Astrocyte (in vitro differentiated cells and primary cell): ENCODE results near the gene THRA. TPM values are rescaled to one million over a fixed set of nuclear protein-coding genes. Genes with fewer than 3 reads are reported as not detected.

ENCODE experiments used
- DNase-seq: peaks from one replicate; pipeline ENCODE4 v3.0.0-alpha.2; 2010; ENCODE audit warnings: low read depth
- FAIRE-seq: peaks from 2 replicates; lab custom pipeline; 2011; peaks lifted over from hg19 to GRCh38; lab: Jason Lieb, UNC
- H2AFZ ChIP-seq: 2 replicates; pipeline ENCODE4 v1.6.0; 2012; ENCODE audit warnings: low read depth, low read length, inconsistent platforms
- H3K27ac ChIP-seq: 2 replicates; pipeline ENCODE4 v1.5.1; 2011; ENCODE audit warnings: low read depth, low read length, inconsistent platforms
- H3K27me3 ChIP-seq: 2 replicates; pipeline ENCODE4 v1.6.0; 2011; ENCODE audit warnings: low read length, inconsistent platforms; ENCODE audit not compliant: insufficient read depth
- H3K36me3 ChIP-seq: 2 replicates; pipeline ENCODE4 v1.5.1; 2011; ENCODE audit warnings: low read length, inconsistent platforms; ENCODE audit not compliant: insufficient read depth
- H3K4me1 ChIP-seq: 2 replicates; pipeline ENCODE4 v1.5.1; 2011; ENCODE audit warnings: low read length, inconsistent platforms; ENCODE audit not compliant: insufficient read depth
- H3K4me2 ChIP-seq: 2 replicates; pipeline ENCODE4 v1.6.0; 2012; ENCODE audit warnings: low read length, inconsistent platforms
- H3K4me3 ChIP-seq: 2 replicates; pipeline ENCODE4 v1.5.1; 2011; ENCODE audit warnings: low read depth, mild to moderate bottlenecking, low read length, inconsistent platforms; ENCODE audit not compliant: insufficient read depth
- H3K79me2 ChIP-seq: 2 replicates; pipeline ENCODE4 v1.6.0; 2012; ENCODE audit warnings: mild to moderate bottlenecking, low read length, inconsistent platforms; ENCODE audit not compliant: insufficient read depth
- H3K9ac ChIP-seq: 2 replicates; pipeline ENCODE4 v1.6.0; 2012; ENCODE audit warnings: mild to moderate bottlenecking, low read length, inconsistent platforms
- H3K9me3 ChIP-seq: 2 replicates; pipeline ENCODE4 v1.5.1; 2012; ENCODE audit warnings: low read depth, mild to moderate bottlenecking, low read length, inconsistent platforms; ENCODE audit not compliant: insufficient read depth
- H4K20me1 ChIP-seq: 2 replicates; pipeline ENCODE4 v1.6.0; 2012; ENCODE audit warnings: low read length, inconsistent platforms; ENCODE audit not compliant: insufficient read depth
- H3K27ac Mint-ChIP-seq: one replicate; pipeline ENCODE4 v1.8.0; 2021; ENCODE audit warnings: mild to moderate bottlenecking, mixed read lengths; ENCODE audit not compliant: unreplicated experiment
- H3K27me3 Mint-ChIP-seq: one replicate; pipeline ENCODE4 v1.8.0; 2021; ENCODE audit warnings: low read depth, mixed read lengths; ENCODE audit not compliant: unreplicated experiment
- H3K36me3 Mint-ChIP-seq: one replicate; pipeline ENCODE4 v1.8.0; 2021; ENCODE audit warnings: low read depth, mixed read lengths; ENCODE audit not compliant: unreplicated experiment
- H3K4me1 Mint-ChIP-seq: one replicate; pipeline ENCODE4 v1.8.0; 2021; ENCODE audit warnings: low read depth, mixed read lengths; ENCODE audit not compliant: unreplicated experiment
- H3K4me3 Mint-ChIP-seq: one replicate; pipeline ENCODE4 v1.8.0; 2021; ENCODE audit warnings: mild to moderate bottlenecking, moderate library complexity, mixed read lengths; ENCODE audit not compliant: unreplicated experiment
- H3K9me3 Mint-ChIP-seq: one replicate; pipeline ENCODE4 v1.8.0; 2021; ENCODE audit warnings: mild to moderate bottlenecking, mixed read lengths; ENCODE audit not compliant: unreplicated experiment
- CTCF ChIP-seq: IDR thresholded peaks from 2 replicates; pipeline ENCODE4 v1.5.1; 2011; ENCODE audit warnings: low read depth, mild to moderate bottlenecking, inconsistent platforms, low read length, moderate library complexity; ENCODE audit not compliant: insufficient read depth
- EZH2 ChIP-seq: IDR thresholded peaks from 2 replicates; pipeline ENCODE4 v1.6.1; 2012; ENCODE audit warnings: mild to moderate bottlenecking, low read length, inconsistent platforms; ENCODE audit not compliant: insufficient read depth
- total RNA-seq: library from RNA; stranded (reverse); gene quantifications from 2 replicates; pipeline ENCODE4 v1.2.1, GENCODE V29; 2021

THRA gene
- total RNA-seq, 1 donor from 2014 or later, result 16.7 TPM

GRCh38 chr17:40071313-40072039 lies 8.7 kb downstream of the THRA start:
- peak overlapping the region; percentile 38 for H3K4me2 ChIP-seq
- H3K4me1 ChIP-seq, result peaks cover 51% of the 10 kb centered on the region
- no peak for DNase-seq

GRCh38 chr17:40072040-40072734 lies 9.4 kb downstream of the THRA start:
- Histone ChIP-seq H3K4me2 (peak overlapping the region; percentile 38), H3K9me3 (no peaks in the 10 kb centered on the region), H3K36me3 (no peaks in the 10 kb centered on the region), H4K20me1 (peaks cover 33% of the 10 kb centered on the region), H3K79me2 (peaks cover 26% of the 10 kb centered on the region), H3K4me3 (no peak overlapping the region), H2AFZ (no peak overlapping the region), H3K27ac (no peak overlapping the region), H3K27me3 (no peaks in the 10 kb centered on the region), H3K4me1 (peaks cover 51% of the 10 kb centered on the region), H3K9ac (no peak overlapping the region)
- TF ChIP-seq EZH2 (no peak), CTCF (no peak)
- Mint-ChIP-seq H3K27ac (no peak overlapping the region), H3K9me3 (peaks cover 1% of the 10 kb centered on the region), H3K27me3 (peaks cover 2% of the 10 kb centered on the region), H3K36me3 (peaks cover 4% of the 10 kb centered on the region), H3K4me3 (no peak overlapping the region), H3K4me1 (peaks cover 48% of the 10 kb centered on the region)
- DNase-seq (no peak), FAIRE-seq (no peak)

More at GRCh38 chr17:40071313-40072039, 8.7 kb downstream of the THRA start:
- Mint-ChIP-seq H3K27ac (no peak overlapping the region), H3K27me3 (peaks cover 2% of the 10 kb centered on the region), H3K9me3 (peaks cover 1% of the 10 kb centered on the region), H3K36me3 (peaks cover 6% of the 10 kb centered on the region), H3K4me3 (no peak overlapping the region), H3K4me1 (peaks cover 51% of the 10 kb centered on the region)
- peaks cover 32% of the 10 kb centered on the region for H3K79me2 ChIP-seq
- no peak overlapping the region for H3K4me3 ChIP-seq
- TF ChIP-seq EZH2 (no peak), CTCF (no peak)
- no peaks in the 10 kb centered on the region for H3K9me3 ChIP-seq
- FAIRE-seq, result no peak
- no peak overlapping the region for H2AFZ ChIP-seq
- no peak overlapping the region for H3K9ac ChIP-seq
- H3K36me3 ChIP-seq, result no peaks in the 10 kb centered on the region
- peaks cover 33% of the 10 kb centered on the region for H4K20me1 ChIP-seq
- H3K27me3 ChIP-seq, result no peaks in the 10 kb centered on the region
- H3K27ac ChIP-seq, result no peak overlapping the region
